ENCODE data around the gene VSIR.

Gene VSIR

DNA sequence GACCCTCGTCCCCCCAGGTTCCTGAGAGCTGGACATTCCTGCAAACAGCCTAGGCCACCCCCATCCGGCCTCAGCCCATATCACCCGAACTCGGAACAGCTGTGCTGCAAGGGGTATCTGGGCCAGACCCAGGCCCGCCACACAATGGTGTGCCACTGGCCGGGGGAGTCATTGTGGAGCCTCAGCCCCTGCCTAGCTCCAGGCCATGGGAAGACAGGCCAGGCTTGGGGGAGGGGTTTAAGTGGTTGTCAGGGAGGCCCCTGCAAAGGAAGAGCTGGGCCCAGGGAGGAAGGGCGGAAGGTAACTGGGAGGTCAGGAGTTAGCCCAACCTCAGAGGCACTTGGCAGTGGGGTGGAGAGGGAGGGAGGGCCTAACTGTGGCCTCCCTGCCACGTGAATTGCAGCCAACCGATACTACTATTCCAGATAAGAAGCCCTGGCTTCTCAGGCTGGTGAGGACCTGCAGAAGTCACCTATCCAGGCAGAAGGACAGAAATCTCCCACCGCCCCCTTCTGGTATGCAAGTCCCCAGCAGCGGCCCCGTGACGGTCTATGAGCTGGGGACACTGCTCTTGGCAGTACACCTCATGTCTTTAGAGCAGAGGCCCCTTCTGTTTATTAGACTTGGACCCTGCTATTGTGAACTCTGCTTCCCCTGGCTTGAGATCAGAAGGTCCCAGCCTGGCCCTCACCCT lies 26.8 kb downstream of the VSIR start:
- DNase-seq, result peak; percentile 27

DNA sequence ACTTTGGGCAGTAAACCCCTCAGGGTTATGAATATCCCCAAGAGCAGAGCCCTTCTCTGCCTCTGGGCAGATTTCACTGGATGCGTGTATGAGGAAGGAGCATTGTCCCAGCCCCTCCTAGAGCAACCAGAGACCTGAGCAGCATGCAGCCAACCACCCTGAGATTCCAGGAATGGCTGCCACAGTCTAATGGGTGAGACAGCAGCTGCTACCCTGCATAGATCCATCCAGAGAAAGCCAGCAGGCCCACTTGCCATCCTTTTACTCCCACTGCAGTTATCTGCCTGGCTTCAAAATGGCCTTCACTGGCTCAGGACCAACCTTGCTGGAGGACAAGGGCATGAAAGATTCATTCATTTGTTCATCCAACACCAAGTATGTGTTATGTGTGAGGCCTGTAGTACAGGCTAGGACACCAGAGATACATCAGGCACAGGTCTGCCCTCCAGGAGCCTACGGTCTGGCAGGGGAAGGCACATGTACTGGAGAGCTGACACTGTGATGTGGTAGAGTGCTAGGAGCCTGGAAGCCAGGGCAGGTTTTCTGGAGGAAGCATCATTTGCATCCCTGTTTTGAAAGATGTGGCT lies 27.6 kb downstream of the VSIR start:
- DNase-seq, result no peak

DNA sequence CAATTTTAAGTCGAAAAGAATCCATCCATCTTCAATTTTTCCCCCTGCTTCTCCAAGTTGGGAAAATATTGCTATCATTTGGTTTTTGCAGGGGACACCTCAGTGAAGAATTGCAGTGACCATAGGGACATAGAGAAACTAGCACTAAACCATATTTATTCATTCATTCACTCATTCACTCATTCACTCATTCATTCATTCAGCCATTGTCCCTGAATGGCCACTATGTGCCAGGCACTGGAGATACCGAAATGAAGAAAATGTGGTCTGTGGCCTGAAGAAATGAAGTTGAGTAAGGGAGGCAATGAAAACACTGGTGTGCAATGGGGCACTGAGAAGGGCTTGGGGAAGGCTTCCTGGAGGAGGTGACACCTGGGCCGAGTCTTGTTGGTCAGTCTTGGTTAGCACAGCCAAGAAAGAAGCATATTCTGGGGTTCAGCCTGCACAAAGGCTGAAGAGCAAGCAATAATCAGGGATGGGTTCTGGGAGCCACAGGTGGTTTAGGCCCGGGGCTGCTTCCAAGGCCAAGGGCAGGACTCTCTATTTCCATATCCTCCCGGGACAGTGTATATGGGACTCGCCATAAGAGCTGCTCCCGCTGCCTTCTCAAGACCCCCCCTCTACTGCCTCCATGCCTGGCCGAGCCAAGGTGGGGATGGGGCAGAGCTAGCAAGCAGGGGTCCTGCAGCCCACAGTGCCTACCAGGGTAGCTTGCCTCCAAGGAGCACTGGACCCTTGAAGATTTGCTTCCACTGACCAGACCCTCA lies 28.2 kb downstream of the VSIR start:
- DNase-seq, result no peak

DNA sequence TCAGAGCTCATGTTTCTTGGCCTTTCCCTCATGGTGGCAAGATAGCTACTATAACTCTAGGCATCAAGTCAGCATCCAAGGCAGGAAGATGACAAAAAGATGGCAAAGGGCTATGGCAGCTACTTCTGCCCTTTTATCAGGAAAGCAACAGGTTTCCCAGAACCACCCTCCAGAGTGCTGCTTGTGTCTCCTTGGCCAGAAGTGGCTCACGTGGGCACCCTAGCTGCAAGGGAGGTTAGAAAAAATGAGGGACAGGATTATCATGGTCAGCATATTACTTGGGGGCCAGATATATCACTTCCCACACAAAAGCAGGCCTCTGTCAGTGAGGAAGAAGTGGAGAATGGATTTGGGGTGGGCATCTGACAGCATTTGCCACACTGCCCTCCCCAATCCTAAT lies 29.5 kb downstream of the VSIR start:
- no peak for DNase-seq

DNA sequence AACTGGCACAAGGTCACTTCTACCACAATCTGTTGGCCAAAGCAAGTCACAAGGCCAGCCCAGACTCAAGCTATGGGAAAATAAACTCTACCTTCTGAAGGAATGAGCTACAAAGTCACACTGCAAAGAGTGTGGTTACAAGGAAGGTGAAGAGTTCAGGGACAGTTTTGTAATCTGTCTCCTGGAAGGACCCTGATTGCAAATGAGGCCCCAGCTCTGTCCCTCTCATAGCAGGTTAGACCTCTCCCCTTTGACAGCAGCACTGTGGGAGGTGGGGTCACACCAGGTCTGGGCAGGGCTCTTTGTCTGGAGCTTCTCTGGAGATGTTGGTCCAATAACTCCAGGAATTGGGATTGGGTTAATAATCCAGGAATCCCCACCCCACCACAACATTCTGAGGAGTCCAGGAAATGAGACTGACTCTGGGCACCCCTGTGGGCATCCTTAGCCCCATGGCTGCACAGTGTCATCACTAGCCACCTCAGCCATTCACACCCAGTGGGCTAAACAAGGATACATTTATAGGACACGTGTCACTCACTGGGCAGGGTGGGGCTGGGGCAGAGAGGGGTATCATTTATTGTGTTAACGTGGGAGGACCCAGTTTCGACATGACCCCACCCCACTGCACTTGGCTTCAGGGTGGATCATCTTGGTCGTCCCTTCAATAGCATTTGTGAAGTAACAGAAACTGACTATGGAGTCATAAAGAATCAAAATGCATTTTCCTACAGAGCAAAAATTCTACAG lies 30.1 kb downstream of the VSIR start:
- DNase-seq, result no peak

DNA sequence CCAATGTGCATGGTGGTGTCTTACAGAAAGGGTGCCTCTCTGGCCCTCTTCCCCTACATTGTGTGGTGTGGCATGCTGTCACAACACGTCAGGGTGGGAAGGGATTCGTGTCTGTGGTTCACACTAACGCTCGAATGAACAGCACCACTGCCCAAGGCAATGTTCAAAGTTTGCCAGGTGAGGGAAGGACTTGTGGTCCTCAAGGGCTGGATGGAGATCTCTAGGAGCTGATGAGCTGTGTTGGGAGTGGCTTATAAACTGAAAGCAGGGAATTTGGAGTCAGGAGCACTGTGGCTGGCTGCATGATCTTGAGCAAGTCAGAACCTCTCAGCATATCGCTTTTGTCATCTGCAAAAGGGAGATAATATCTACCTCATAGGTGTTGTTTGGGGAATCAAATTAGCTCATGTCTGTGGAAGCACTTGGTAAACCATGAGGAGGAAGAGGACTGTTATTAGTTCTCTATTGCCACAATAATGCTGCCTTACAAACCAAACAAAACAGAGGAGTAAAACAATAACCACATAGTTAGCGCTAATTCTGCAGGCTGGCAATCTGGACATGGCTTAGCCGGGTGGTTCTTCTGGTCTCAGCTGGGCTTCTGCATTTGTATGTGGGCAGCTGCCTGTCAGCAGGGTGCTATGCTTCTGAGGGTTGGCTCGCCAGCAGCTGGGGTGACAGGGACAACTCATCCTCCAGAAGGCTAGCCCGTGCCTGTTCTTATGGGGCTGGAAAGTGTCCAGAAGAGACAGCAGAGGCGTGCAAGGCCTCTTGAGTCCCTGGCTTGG lies 30.8 kb downstream of the VSIR start:
- no peak for DNase-seq

DNA sequence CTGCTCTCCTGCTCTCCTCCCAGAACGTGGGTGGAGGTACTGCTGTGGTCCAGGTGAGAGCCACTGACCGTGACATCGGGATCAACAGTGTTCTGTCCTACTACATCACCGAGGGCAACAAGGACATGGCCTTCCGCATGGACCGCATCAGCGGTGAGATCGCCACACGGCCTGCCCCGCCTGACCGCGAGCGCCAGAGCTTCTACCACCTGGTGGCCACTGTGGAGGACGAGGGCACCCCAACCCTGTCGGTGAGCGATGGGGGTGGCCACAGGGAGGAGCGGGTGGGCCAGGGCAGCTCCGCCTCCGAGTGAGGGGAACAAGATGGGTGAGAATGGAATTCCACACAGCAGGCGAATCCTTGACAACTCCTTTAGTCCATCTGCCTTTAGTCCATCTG lies 31.6 kb downstream of the VSIR start:
- no peak for DNase-seq

DNA sequence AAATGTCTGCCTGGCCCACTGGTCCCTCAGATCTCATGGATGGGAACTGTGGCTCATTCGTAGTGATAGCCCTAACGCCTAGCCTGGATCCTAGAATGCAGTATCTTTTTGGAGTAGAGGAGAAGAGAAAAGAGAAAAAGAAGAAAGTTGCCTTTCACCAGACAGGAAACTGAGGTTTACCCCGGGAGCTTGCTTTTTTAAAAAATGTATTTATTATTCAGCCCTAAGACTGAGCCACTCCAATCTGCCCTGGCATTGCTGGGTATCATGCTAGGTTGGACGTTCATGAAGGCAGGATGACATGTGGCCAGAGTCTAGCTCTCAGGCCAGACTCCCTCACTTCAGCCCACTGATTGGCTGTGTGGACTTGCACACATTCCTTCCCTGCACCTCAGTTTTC lies 32.3 kb downstream of the VSIR start:
- DNase-seq, result no peak

DNA sequence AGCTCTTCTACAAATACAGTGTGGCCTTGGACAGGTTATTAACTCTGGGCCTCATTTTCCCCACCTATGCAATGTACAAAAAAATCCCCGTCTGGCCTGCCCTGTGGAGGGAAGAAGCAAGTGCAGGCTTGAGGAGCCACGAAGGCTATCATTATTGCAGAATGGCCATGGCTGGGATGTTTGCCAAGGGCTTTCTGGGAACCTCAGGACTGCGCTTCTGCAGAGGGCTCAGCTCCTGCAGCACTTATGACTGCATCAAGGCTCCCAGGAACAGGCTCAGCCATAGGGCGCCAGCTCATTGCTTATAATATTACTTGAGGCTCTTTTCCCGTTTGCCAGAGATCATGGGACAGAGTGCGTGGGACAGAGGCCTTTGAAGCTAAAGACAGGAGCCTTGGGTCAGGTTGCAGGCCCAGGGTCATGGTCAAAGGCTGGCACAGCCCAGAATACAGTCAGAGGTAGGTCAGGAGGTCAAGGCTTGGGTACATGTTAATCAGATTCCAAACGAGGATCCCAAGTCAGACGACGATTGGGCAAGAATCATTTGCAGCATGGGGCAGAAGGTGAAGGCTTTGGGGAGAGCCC lies 33.2 kb downstream of the VSIR start:
- DNase-seq, result peak; percentile 27

DNA sequence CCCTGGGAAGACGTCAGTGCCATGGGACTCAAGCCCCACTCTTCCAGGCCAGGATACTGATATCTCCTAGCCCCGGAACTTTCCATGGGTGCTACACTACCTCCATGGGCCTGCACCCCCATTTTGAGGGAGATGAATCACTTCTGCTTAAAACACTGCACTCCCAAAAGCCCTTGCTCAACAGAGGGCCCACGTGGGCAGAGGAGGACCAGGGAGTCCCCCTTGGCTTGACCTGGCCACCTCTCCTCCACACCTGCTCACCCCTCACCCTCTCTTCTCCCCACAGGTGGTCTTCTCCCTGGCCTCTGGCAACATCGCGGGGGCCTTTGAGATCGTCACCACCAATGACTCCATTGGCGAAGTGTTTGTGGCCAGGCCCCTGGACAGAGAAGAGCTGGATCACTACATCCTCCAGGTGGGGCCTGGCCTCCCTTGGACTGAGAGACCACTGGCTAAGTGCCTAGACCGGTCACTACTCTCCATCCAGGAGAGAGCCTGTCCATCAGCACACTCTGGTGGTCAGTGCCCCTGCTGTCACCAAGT lies 33.9 kb downstream of the VSIR start:
- DNase-seq, result no peak

DNA sequence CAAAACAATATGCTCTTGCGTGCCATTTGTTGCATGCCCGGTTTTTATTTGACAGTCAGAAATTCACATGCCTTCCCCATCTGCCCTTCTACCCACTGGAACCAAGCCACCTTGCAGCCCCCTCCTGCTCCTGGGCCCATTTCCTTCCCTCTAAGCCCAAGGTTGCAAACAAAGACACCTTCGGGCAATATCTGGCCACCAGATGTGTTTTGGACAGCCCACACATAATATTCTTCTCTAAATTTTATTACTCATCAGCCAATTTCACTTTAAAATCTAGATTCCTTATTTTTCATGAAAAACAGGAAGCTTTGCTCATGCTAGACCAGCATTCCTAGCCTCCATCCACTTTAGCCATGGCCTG lies 35.5 kb downstream of the VSIR start:
- DNase-seq, result no peak

DNA sequence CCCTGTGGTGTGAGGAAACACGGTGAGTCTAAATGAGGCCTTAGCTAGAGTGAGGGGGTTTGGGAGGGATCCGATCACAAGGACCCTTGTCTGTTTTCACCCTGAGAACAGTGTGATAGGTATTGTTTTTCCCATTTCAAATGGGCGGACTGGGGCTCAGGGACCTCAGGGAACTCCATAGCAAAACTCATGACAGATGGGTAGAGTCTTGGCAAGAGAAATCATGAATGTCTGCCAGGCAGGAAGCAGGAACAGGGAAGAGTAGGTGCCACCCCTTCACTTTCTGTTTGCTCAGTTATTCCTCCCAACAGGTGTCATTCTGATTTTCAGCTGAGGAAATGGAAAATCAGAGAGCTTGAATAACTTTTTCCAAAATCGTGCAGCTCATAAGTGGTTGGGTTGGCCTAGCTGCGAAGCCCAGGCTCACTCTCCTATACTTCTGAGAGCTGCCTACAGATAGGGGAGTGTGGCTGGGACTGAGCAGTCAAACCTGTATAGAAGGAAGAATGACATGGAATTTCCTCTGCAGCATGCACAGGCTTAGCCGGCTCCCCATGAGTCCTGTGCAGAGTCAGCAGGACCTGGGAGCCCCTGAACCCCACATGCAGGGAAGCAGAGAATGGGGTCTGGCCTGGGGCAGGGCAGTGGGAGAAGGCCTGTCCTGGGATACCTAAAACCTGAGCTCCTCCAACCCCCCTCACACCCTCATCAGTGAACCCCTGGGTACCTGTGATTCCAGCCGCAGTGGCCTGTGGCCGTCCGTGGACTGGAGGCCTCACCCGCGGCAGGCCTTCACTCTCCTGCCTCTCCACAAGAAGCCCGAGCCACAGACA lies 36.1 kb downstream of the VSIR start:
- DNase-seq, result no peak

DNA sequence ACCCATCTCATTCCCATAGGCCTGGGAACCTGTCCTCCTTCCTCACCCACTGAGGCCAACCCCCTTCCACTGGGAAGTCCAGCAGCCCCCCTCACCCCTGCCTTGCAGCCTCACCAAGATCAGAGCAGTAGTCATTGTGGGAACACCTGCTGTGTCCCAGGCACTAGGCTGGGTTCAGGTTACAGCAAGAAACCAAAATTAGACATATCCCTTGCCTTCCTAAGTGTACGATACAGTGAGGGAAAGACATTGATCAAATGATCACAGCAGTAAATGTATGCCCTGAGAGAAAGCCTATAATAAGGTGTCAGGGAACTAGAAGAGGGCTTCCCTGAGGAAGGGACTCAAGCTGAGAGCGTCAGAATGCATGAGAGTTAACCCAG lies 36.8 kb downstream of the VSIR start:
- DNase-seq, result no peak

DNA sequence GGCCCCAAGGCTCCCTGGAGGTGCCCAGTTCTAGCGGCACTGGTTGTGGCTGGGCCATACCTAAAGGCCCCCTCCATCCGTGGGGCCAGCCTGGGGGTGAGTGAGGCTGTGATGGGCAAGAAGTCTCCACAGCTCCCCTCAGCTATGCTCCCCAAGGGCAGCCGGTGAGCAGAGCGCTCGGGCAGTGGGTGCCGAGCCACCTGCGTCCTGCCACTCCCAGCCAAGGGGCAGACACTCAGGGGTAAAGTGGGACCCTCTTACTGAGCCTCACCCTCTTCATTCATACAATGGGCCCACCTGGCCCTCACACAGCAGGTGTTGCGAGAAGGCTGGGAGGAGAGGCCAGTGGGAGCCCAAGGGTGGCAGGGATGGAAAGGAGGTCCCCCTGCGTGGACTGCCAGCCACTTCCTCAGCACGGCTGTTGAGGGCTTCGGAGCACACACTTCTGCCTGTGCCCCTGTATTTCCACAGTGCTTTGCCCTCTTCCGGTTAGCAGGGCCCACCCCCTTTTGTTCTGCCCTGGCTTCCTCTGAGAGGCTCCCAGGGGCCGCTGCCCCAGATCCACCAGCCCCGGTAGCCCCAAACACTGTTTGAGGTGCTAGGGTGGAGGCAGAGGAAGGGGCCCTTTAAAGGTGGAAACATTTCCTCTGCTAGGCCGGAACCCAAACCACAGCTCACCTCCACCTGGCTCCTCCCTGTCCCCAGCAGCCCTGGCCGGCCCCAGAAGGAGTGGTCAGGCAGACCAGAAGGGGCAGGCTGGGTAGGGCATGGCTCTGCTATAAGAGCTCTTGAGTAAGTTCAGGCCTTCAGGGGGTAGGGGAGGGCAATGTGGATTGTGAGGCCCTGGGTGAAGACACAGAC lies 37.4 kb downstream of the VSIR start:
- DNase-seq, result no peak

DNA sequence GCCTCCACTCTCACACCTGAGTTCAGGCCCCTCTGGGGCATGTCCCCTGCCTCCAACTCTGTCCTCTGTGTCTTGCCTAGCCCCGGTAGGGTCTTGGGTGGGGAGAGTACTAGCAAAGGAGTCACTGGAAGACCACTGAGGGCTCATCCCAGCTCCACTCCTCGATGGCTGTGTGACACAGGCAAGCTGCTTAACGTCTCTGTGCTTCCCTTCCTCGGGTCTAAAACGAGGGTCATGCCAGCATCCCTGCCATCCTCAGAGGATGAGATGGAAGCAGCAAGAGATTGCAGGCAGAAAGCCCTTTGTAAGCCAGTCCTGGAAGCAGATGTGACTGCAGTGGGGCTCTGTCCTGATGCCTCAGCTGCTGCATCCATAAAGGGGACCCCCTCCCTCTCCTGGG lies 38.5 kb downstream of the VSIR start:
- no peak for DNase-seq

DNA sequence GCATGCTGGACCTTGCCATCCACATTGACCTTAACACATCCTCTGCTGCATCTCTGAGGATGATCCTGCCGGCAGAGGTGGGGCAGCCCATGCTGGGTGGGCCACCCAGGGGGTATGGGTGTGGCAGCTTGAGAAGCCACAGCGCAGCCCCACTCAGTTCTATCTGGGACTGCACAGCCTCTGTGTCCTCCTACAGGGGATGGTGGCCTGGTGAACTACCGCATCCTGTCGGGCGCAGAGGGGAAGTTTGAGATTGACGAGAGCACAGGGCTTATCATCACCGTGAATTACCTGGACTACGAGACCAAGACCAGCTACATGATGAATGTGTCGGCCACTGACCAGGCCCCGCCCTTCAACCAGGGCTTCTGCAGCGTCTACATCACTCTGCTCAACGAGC lies 41.5 kb downstream of the VSIR start:
- no peak for DNase-seq

DNA sequence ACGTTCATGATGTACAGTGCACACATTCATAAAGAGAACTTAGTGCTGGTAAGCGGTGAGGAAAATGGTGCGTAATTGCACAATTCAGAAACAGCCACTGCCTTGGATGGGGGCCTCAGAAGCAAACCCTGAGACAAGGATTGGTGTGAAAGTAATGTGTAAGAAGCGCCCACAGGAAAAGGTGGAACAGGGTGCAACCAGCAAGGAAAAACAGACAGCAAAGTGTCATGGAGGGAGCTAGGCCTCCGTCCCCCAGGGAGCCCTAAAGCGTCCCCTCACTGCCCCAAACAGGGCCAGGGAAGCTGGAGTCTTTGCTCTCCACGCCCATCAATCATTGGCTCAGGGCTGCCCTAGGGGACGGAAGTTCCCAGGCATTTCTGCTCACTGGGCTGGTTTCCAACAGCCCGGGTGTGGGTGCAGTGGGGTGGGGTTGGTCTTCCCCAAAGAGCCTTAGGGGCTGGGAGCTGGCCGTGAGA lies 44.1 kb downstream of the VSIR start:
- DNase-seq, result peak; percentile 86

DNA sequence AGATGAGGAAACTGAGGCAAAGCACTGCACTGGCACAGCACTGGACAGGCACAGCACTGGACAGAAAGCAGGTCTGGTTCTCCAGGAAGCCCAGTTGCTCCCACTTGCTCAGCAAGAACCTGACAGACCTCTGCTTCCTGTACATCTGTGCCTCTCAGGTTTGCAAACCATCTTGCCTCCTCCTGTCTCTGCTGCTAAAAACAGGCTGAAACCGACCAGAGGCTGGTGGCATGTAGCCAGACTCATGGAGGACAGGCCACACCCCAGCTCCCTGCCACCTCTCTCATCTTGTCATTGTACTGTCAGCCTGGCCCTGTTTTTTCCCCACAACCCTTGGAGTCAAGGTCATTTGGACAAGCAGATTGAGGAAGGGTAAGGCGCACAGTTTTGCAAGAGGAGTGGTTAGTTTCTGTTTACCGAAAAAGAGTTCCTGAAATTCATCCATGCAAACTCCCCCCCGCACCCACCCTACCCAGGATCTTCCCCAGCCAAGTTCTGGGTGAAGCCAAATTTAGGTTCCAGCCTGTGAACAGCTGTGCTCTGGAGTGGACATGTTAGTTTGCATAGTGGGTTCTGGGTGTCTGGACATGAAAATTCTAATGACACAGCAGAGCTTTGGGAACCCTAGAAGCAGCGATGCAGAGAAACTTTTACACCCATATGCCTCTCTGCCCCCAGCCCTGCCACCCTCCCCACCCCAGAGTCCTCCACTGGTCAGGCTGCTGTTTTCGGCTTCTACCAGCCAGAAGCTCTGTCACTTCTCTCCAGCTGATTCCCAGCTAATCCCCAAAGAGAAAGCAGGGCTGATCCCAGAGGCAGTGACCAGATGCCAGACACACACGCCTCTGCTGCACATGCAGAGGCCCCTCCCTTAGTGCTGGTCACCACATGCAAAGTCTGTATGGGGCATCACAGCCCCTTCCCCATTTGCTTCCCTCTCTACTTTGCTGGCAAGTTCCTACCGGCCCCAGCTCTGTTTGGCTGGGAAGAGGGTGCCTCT lies 45.3 kb downstream of the VSIR start:
- peak; percentile 91 for DNase-seq
